Measurements from ENCODE around the gene AVL9.

DNA sequence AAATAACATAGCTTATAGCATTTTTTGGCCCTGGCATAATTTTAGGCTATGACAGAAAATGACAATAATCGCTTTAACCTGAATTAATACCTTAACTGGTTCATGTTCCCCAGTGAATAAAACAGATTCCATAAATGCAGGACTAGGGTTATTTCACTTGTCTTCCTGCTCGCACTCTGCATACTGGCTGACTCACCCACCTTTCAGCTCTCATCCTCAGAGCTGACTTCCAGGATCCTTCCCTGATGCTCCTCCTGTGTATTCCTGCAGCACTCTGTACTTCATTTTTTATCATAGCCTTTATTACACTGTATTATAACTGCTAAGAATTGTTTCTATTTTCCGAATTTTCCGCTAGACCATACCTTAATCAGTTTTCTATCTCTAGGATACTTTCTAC, 123.7 kb downstream of the AVL9 start:
- TF ChIP-seq CTCF (IDR thresholded peaks at IDR 0.05) (no peak), ZC3H11A (IDR thresholded peaks at IDR 0.05) (no peak), ZNF302 (CRISPR knock-in tag; IDR thresholded peaks at IDR 0.05) (no peak), PHF8 (IDR thresholded peaks at IDR 0.05; ENCODE audit: borderline replicate concordance, low read depth) (no peak), EP300 (IDR thresholded peaks at IDR 0.05) (no peak), CHD2 (IDR thresholded peaks at IDR 0.05; ENCODE audit: low read length, partially characterized antibody) (no peak), CHD4 (IDR thresholded peaks at IDR 0.05; ENCODE audit: borderline replicate concordance) (no peak), MAFK (IDR thresholded peaks at IDR 0.05; ENCODE audit: partially characterized antibody) (no peak), KDM1A (IDR thresholded peaks at IDR 0.05; ENCODE audit: low read depth) (no peak)

All from A549 (cell line).